HG03045 (cell line): ENCODE measurements around the gene POU5F2.

Experiments
- ATAC-seq: cut with Tn5 transposase; IDR thresholded peaks from one replicate; pipeline ENCODE4 v1.9.1; 2021; ENCODE audit warnings: mild to moderate bottlenecking, moderate library complexity; ENCODE audit not compliant: unreplicated experiment

Gene POU5F2

DNA sequence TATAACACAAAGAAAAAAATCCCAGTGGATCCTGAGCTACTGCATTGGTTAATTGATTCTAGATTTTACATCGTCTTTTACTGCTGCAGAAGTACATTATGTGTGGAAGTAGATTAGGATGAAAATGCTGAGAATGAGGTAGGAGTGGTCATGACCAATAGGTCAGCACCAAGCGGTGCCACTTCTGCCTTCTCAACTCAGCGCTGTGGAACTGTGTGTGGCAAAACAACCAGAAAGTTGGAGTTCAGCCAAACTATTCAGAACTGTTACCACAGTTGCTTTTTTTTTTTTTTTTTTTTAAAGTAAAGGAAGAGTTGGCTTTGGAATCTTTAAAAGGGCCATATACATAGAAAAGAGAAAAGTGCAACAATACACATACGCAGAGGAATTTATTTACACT lies 24.2 kb downstream of the POU5F2 start:
- no peak for ATAC-seq

DNA sequence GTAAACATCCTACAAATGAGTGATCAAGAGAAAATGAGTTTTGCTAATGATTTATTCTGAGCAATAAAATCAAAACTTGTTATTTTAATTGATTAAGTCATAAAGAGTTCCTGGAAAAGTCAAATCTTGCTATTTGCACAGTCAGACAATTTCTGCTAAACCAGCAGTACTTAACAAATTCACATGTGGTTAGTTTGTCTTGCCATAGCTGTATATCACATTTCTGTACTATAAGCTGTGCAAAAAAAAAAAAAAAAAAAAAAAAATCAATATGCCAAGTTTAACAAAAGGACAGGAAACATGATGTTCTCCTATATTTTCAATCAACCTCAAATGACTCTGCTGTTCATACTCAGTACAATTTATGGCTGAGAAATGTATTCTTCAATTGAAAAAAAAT lies 24.9 kb downstream of the POU5F2 start:
- ATAC-seq, result no peak

DNA sequence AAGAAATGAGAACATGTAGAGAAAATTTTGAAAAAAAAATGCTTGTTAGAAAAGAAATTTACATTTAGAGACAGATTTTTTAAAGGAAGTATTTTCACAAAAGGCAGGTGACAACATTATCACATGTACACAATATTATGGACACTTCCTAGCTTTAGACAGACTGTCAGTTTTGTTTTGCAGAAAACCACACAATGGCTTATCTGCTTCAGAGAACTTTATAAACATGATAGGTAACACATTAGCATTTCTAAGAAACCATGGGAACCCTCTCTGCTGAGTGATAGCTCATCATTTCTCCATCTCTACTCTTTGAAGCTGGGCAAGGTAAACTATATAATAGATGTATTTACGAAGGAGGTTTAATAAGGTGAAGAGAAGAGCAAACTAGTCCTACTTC lies 25.6 kb downstream of the POU5F2 start:
- ATAC-seq, result no peak

DNA sequence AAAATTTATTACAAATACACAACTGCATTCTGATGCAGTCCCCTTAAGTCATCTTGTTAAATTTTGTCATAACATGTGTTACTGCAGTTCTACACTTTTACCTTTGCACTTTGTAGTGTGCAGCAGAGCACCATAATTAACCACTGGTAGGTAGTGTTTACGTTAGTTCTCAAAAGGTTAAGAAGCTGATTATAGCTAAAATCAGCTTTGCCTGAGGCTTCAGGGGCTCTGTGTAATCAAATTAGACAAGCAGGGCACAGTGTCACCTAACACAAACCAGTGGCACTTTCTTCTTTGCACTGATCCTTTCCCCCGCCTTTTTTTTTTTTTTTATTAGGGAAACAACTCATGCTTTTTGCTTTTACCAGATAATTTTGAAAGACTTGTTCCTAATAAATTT lies 26.1 kb downstream of the POU5F2 start:
- no peak for ATAC-seq

DNA sequence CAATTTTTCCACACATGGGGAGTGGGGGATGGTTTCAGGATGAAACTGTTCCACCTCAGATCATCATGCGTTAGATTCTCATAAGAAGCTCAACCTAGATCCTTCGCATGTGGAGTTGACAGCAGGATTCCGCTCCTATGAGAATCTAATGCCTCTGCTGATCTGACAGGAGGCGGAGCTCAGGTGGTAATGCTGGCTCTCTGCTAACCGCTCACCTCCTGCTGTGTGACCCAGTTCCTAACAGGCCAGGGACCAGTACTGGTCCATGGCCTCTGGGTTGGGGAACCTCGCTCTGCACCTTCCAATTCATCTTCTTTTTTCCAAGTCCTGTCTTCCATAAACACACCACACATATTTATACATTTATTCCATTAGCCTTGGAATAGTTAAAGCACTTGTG lies 33.0 kb downstream of the POU5F2 start:
- no peak for ATAC-seq

DNA sequence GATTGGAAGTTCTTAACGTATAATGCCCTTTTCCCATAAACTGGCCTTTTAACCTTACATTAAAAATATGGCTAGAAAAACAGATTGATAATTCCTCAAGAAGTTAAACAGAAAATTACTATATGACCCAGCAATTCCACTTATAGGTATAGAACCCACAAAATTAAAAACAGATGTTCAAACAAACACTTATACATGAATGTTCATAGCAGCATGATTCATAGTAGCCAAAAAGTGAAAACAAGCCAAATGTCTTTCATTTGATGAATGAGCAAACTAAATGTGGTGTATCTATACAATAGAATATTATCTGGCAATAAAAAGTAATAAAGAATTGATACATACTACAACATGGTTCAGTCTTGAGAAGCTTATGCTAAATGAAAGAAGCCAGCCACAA lies 35.5 kb downstream of the POU5F2 start:
- ATAC-seq, result no peak

DNA sequence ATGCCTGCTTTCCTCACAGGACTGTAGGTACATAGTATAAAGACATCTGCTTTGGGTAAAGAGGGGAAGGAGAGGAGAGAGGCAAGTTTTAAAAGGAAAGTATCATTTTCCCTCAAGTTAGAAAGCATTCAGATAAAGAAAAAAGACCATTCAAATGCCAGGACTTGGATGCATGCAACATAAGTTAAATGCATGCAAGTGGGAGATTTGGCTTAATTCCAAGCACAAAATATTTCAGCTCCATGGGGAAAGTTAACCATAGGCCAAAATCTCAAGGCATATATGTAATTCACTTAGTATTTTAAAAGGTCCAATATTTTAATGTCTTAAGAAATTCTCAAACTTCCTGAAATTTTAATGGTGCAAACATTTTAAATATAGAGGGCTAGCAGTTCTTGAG lies 36.4 kb downstream of the POU5F2 start:
- no peak for ATAC-seq

DNA sequence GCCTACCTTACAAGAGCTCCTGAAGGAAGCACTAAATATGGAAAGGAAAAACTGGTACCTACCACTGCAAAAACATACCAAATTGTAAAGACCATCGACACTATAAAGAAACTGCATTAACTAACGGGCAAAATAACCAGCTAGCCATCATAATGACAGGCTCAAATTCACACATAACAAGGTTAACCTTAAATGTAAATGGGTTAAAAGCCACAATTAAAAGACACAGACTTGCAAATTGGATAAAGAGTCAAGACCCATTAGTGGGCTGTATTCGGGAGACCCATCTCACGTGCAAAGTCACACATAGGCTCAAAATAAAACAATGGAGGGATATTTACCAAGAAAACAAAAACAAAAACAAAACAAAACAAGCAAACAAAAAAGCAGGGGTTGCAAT lies 49.4 kb downstream of the POU5F2 start:
- no peak for ATAC-seq
